Measurements from ENCODE around the gene EXOC4.
"Not testable (repeated sequence)": the region's sequence is repeated elsewhere in the genome, so short reads cannot be mapped to it uniquely, and the experiment has no call there.

Gene EXOC4

GRCh38 chr7:133886086-133886485 lies 633.2 kb downstream of the EXOC4 start:
- Histone ChIP-seq H3K36me3 (ENCODE audit: low read depth) (no peaks in the 10 kb centered on the region), H3K27ac (ENCODE audit: poor library complexity, severe bottlenecking) (no peak overlapping the region), H3K27me3 (ENCODE audit: insufficient read depth, poor library complexity, severe bottlenecking) (no peaks in the 10 kb centered on the region), H3K4me3 (ENCODE audit: severe bottlenecking) (no peak overlapping the region), H3K4me1 (ENCODE audit: insufficient read depth, poor library complexity, severe bottlenecking) (no peaks in the 10 kb centered on the region), H3K9me3 (ENCODE audit: severe bottlenecking) (no peaks in the 10 kb centered on the region)
- DNase-seq (ENCODE audit: low spot score) (no peak), ATAC-seq (ENCODE audit: low read depth) (no peak)
- no peak for TF ChIP-seq CTCF (IDR thresholded peaks at IDR 0.05; ENCODE audit: poor library complexity, severe bottlenecking)

GRCh38 chr7:133886797-133887196 lies 633.9 kb downstream of the EXOC4 start:
- Histone ChIP-seq H3K9me3 (ENCODE audit: severe bottlenecking) (no peaks in the 10 kb centered on the region), H3K4me1 (ENCODE audit: insufficient read depth, poor library complexity, severe bottlenecking) (no peaks in the 10 kb centered on the region), H3K27ac (ENCODE audit: poor library complexity, severe bottlenecking) (no peak overlapping the region), H3K4me3 (ENCODE audit: severe bottlenecking) (no peak overlapping the region), H3K36me3 (ENCODE audit: low read depth) (no peaks in the 10 kb centered on the region), H3K27me3 (ENCODE audit: insufficient read depth, poor library complexity, severe bottlenecking) (no peaks in the 10 kb centered on the region)
- no peak for TF ChIP-seq CTCF (IDR thresholded peaks at IDR 0.05; ENCODE audit: poor library complexity, severe bottlenecking)
- ATAC-seq (ENCODE audit: low read depth) (no peak), DNase-seq (ENCODE audit: low spot score) (no peak)

GRCh38 chr7:133887459-133887858 lies 634.6 kb downstream of the EXOC4 start:
- no peaks in the 10 kb centered on the region for H3K9me3 ChIP-seq (ENCODE audit: severe bottlenecking)
- DNase-seq (ENCODE audit: low spot score) (no peak), ATAC-seq (ENCODE audit: low read depth) (peak; percentile 40; the same call in 2 of the 3 replicates)
- H3K4me1 ChIP-seq (ENCODE audit: insufficient read depth, poor library complexity, severe bottlenecking) = no peaks in the 10 kb centered on the region
- no peak overlapping the region for H3K4me3 ChIP-seq (ENCODE audit: severe bottlenecking)
- no peak for TF ChIP-seq CTCF (IDR thresholded peaks at IDR 0.05; ENCODE audit: poor library complexity, severe bottlenecking)
- no peaks in the 10 kb centered on the region for H3K27me3 ChIP-seq (ENCODE audit: insufficient read depth, poor library complexity, severe bottlenecking)
- no peak overlapping the region for H3K27ac ChIP-seq (ENCODE audit: poor library complexity, severe bottlenecking)
- H3K36me3 ChIP-seq (ENCODE audit: low read depth) = no peaks in the 10 kb centered on the region

GRCh38 chr7:133888061-133888930 lies 635.4 kb downstream of the EXOC4 start:
- no peaks in the 10 kb centered on the region for H3K36me3 ChIP-seq (ENCODE audit: low read depth)
- no peaks in the 10 kb centered on the region for H3K27me3 ChIP-seq (ENCODE audit: insufficient read depth, poor library complexity, severe bottlenecking)
- no peaks in the 10 kb centered on the region for H3K4me1 ChIP-seq (ENCODE audit: insufficient read depth, poor library complexity, severe bottlenecking)
- H3K27ac ChIP-seq (ENCODE audit: poor library complexity, severe bottlenecking) = no peak overlapping the region
- no peak for TF ChIP-seq CTCF (IDR thresholded peaks at IDR 0.05; ENCODE audit: poor library complexity, severe bottlenecking)
- DNase-seq (ENCODE audit: low spot score) (no peak), ATAC-seq (ENCODE audit: low read depth) (no peak)
- H3K4me3 ChIP-seq (ENCODE audit: severe bottlenecking) = no peak overlapping the region
- H3K9me3 ChIP-seq (ENCODE audit: severe bottlenecking) = no peaks in the 10 kb centered on the region

- Histone ChIP-seq H3K9me3 (ENCODE audit: severe bottlenecking) (no peaks in the 10 kb centered on the region), H3K36me3 (ENCODE audit: low read depth) (no peaks in the 10 kb centered on the region), H3K4me3 (ENCODE audit: severe bottlenecking) (no peak overlapping the region), H3K27ac (ENCODE audit: poor library complexity, severe bottlenecking) (no peak overlapping the region), H3K27me3 (ENCODE audit: insufficient read depth, poor library complexity, severe bottlenecking) (no peaks in the 10 kb centered on the region), H3K4me1 (ENCODE audit: insufficient read depth, poor library complexity, severe bottlenecking) (no peaks in the 10 kb centered on the region)
- TF ChIP-seq CTCF (IDR thresholded peaks at IDR 0.05; ENCODE audit: poor library complexity, severe bottlenecking) = no peak
- ATAC-seq (ENCODE audit: low read depth) = no peak
- no peak for DNase-seq (ENCODE audit: low spot score)
Observed at GRCh38 chr7:133904776-133905175, 651.9 kb downstream of the EXOC4 start.

GRCh38 chr7:133906553-133906952 lies 653.7 kb downstream of the EXOC4 start:
- not testable (repeated sequence) for ATAC-seq (ENCODE audit: low read depth); H3K4me3 ChIP-seq (ENCODE audit: severe bottlenecking); H3K4me1 ChIP-seq (ENCODE audit: insufficient read depth, poor library complexity, severe bottlenecking); H3K27me3 ChIP-seq (ENCODE audit: insufficient read depth, poor library complexity, severe bottlenecking); H3K9me3 ChIP-seq (ENCODE audit: severe bottlenecking); DNase-seq (ENCODE audit: low spot score); H3K27ac ChIP-seq (ENCODE audit: poor library complexity, severe bottlenecking); H3K36me3 ChIP-seq (ENCODE audit: low read depth)

Data from RWPE2 (cell line).